GM12878 (cell line): ENCODE data around the gene ESRP2. TPM values are rescaled to one million over a fixed set of nuclear protein-coding genes. Genes with fewer than 3 reads are reported as not detected.

Experiments used
- ATAC-seq: fragments of 200-7000 bp; cut with Tn5 transposase; 3 replicates; pipeline ENCODE4 v1.9.1; 2020; ENCODE audit warnings: mild to moderate bottlenecking, moderate library complexity
- BruUV-seq: library from RNA; stranded (reverse); fragments of 400-500 nt; replicated peaks from 2 replicates; lab custom pipeline; 2021; lab: Mats Ljungman, UMichigan
- CTCF ChIA-PET: fragments of 300-600 bp; sonication (Branson Sonifier 250); formaldehyde crosslinking; extraction: SDS; loops from one replicate; lab custom pipeline; 2021; ENCODE audit warnings: inconsistent platforms; lab: Yijun Ruan, JAX
- POLR2A ChIA-PET: fragments of 350-600 bp; formaldehyde crosslinking; extraction: SDS; loops from one replicate; lab custom pipeline; 2021; ENCODE audit warnings: inconsistent platforms; lab: Charles Lee
- RAD21 ChIA-PET: fragments of 300-600 bp; sonication (Branson Sonifier 250); formaldehyde crosslinking; loops from one replicate; lab custom pipeline; 2023; ENCODE audit warnings: antibody characterized with exemption; ENCODE audit not compliant: unreplicated experiment; lab: Charles Lee
- SMC1A ChIA-PET: fragments of 300-600 bp; sonication (Branson Sonifier 250); formaldehyde crosslinking; loops from one replicate; lab custom pipeline; 2023; ENCODE audit not compliant: unreplicated experiment, uncharacterized antibody; lab: Charles Lee
- DNase-seq: peaks from one replicate; pipeline ENCODE4 v3.0.0-alpha.2; 2011; ENCODE audit warnings: low read depth, low spot score
- FAIRE-seq: peaks from 3 replicates; lab custom pipeline; 2011; peaks lifted over from hg19 to GRCh38; lab: Jason Lieb, UNC
- H2AFZ ChIP-seq: 2 replicates; pipeline ENCODE4 v1.6.0; 2011; ENCODE audit warnings: low read depth, low read length, control low read depth; ENCODE audit not compliant: control insufficient read depth
- H3K27ac ChIP-seq: 2 replicates; pipeline ENCODE4 v1.5.1; 2011; ENCODE audit warnings: control low read depth; ENCODE audit not compliant: control insufficient read depth, insufficient read depth
- H3K27me3 ChIP-seq, 2 experiments: replicated peaks in 1 of 2; 2 replicates each; pipeline versions ENCODE4 v1.6.0 to v1.6.1; 2011; ENCODE audit warnings: low read length in 1 of 2; ENCODE audit not compliant: control insufficient read depth in 2 of 2, insufficient read depth in 2 of 2
- H3K36me3 ChIP-seq, 2 experiments: 2 replicates each; pipeline ENCODE4 v1.5.1; 2011; ENCODE audit warnings: low read length in 1 of 2; ENCODE audit not compliant: control insufficient read depth in 2 of 2, insufficient read depth in 2 of 2
- H3K4me1 ChIP-seq: 2 replicates; pipeline ENCODE4 v1.6.1; 2011; ENCODE audit warnings: mild to moderate bottlenecking, low read length, moderate library complexity, mixed read lengths; ENCODE audit not compliant: control insufficient read depth, insufficient read depth
- H3K4me2 ChIP-seq: 2 replicates; pipeline ENCODE4 v1.6.0; 2011; ENCODE audit warnings: control low read depth; ENCODE audit not compliant: control insufficient read depth, insufficient read depth
- H3K4me3 ChIP-seq: fragments of 200-600 bp; sonication (generic); 2 replicates; pipeline ENCODE4 v1.5.1; 2016
- H3K79me2 ChIP-seq: 2 replicates; pipeline ENCODE4 v1.6.0; 2011; ENCODE audit warnings: low read length; ENCODE audit not compliant: control insufficient read depth, insufficient read depth
- H3K9ac ChIP-seq: 2 replicates; pipeline ENCODE4 v1.8.0; 2011; ENCODE audit warnings: low read length, control low read depth, mixed read lengths; ENCODE audit not compliant: control insufficient read depth, insufficient read depth
- H3K9me3 ChIP-seq: replicated peaks from 3 replicates; pipeline ENCODE4 v1.5.1; 2011; ENCODE audit warnings: mild to moderate bottlenecking, low read length; ENCODE audit not compliant: control insufficient read depth, insufficient read depth
- H4K20me1 ChIP-seq: 2 replicates; pipeline ENCODE4 v1.6.0; 2011; ENCODE audit not compliant: control insufficient read depth, insufficient read depth
- NR2F1 ChIP-seq: fragments of 450-650 bp; conservative IDR thresholded peaks from 2 replicates; pipeline ENCODE4 v1.6.1; 2017; ENCODE audit warnings: mild to moderate bottlenecking
- RCOR1 ChIP-seq: conservative IDR thresholded peaks from 2 replicates; pipeline ENCODE4 v1.6.1; 2012; ENCODE audit warnings: low read depth, low read length, improper control_type of control experiment
- WRNIP1 ChIP-seq: IDR thresholded peaks from 2 replicates; pipeline ENCODE4 v1.6.1; 2011; ENCODE audit warnings: low read depth, low read length, improper control_type of control experiment, borderline replicate concordance
- WGBS: methylation state at CpG from one replicate; pipeline ENCODE4 v1.1.6; 2016; ENCODE audit warnings: low lambda C conversion rate; ENCODE audit not compliant: insufficient replicate concordance, insufficient coverage; ENCODE audit errors: missing lambda C conversion rate; 5-methylcytosine and 5-hydroxymethylcytosine counted together
- in situ Hi-C: fragments of 300-500 bp; cut with MboI; formaldehyde crosslinking; loops from 9 replicates; pipeline ENCODE4 v1.14.3; 2018; ENCODE audit warnings: mixed read lengths
- intact Hi-C: fragments of 100-400 bp; cut with micrococcal nuclease; formaldehyde crosslinking; loops from one replicate; pipeline ENCODE4 v1.14.2; 2022; ENCODE audit not compliant: unreplicated experiment
- polyA plus RNA-seq, 11 experiments: library from polyadenylated mRNA; depleted of rRNA in 4 of 11; unstranded in 6 of 11; stranded (reverse) in 5 of 11; fragments of >200 nt; fragmentation: Nextera tagmentation in 4 of 11; fragmentation: Illumina TruSeq in 1 of 11; extraction: Ambion mirVana in 4 of 11; extraction: Trizol in 1 of 11; gene quantifications; 1 replicate in 1 of 11; 2 replicates in 10 of 11; pipeline versions ENCODE4 v1.2.1 to v1.2.3, GENCODE V29; 2011 to 2016; ENCODE audit warnings: inconsistent platforms in 2 of 11, missing spikeins in 2 of 11, low read depth in 1 of 11
- total RNA-seq, 4 experiments: library from RNA; depleted of rRNA in 3 of 4; stranded (reverse); fragments of >200 nt in 3 of 4; fragmentation: Illumina TruSeq in 1 of 4; extraction: Trizol in 1 of 4; gene quantifications; 2 replicates each; pipeline versions ENCODE4 v1.2.1 to v1.2.3, GENCODE V29; 2013 to 2021

The ESRP2 gene
- total and polyA plus RNA-seq, 10 of the 15 experiments (the other 5 are each of a cell fraction or from before 2014, with no cell fraction given) = 0.04 to 0.64 (median 0.08) TPM; not detected in 3

GRCh38 chr16:68259007-68259825 lies 23.3 kb upstream of the ESRP2 start:
- Histone ChIP-seq H4K20me1 (no peaks in the 10 kb centered on the region), H3K9ac (no peak overlapping the region), H3K4me2 (no peak overlapping the region), H3K27ac (no peak overlapping the region), H3K9me3 (no peaks in the 10 kb centered on the region), H3K79me2 (peaks cover 8% of the 10 kb centered on the region), H3K4me1 (peaks cover 29% of the 10 kb centered on the region)
- POLR2A ChIA-PET = interaction anchor here (0.6 to 1.9 kb wide), 5 partner anchors 26 to 227 kb away, joined by 3 to 17 read pairs (median 6); partner anchors contain the start of gene NFATC3
- in situ Hi-C loops = loop anchor here (5.0 kb wide), 1 partner anchor 68 kb away; no protein-coding TSS in a partner anchor
- CTCF ChIA-PET = interaction anchor here (0.6 to 9.0 kb wide), 8 partner anchors 13 to 165 kb away, joined by 3 to 747 read pairs (median 7); partner anchors contain the start of gene PLA2G15
- DNase-seq = no peak
- intact Hi-C loops = no loop called here
- no peak for FAIRE-seq
- ATAC-seq = no peak
- BruUV-seq = no TSS peak
- RAD21 ChIA-PET = interaction anchor here (1.4 to 10.2 kb wide), 6 partner anchors 24 to 188 kb away, joined by 3 to 399 read pairs (median 6); partner anchors contain the start of genes PRMT7 and SLC7A6OS
- TF ChIP-seq RCOR1 (no peak), WRNIP1 (no peak), NR2F1 (no peak)
- TF ChIP-seq, all 136 proteins: peak for 0
- Histone ChIP-seq H3K27me3 (no peaks in the 10 kb centered on the region), H3K36me3 (peaks cover 0 to 7% of the 10 kb centered on the region in 2 experiments; a peak in 3 of 4 replicates), H3K4me3 (no peak overlapping the region), H2AFZ (no peak overlapping the region)
- SMC1A ChIA-PET = interaction anchor here (0.9 to 18.5 kb wide), 10 partner anchors 15 to 125 kb away, joined by 3 to 253 read pairs (median 9); no protein-coding TSS in a partner anchor
- 93% methylated on average over 25 of the region's 27 CpGs for WGBS
